T-helper 2 cell (primary cell): ENCODE data around the gene CDA.

Experiments used
- DNase-seq, 5 experiments: peaks; one replicate each; pipeline versions ENCODE4 v3.0.0 to v3.0.0-alpha.2; 2012 to 2022

Gene CDA

DNA sequence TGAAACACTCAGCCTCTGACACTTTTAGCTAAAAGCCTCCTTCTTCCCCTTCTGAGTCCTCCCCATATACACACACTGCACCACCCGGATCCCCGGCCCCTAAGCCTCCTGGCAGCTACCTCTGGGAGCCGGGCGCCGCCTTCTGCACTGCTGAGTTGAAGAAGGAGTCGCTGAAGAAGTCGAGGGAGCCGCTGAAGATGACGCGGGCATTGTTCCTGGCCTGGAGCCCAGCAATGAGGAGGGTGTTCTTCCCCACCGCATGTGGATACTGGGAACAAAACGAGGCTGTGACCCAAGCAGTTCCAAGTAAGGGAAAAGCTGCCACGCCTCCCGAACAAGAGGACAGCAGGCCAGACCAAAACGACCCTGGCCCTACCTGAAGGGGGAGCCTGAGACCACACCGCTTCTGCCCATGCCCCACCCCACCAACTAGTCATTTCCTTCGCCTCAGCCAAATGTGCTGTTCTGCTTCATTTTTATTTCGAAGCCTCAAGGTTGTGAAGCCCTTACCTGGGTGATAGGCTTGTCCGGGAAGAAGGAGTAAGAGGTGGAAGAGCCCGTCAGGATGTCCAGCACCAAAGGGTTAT, 65.3 kb downstream of the CDA start:
- DNase-seq, result no peak

DNA sequence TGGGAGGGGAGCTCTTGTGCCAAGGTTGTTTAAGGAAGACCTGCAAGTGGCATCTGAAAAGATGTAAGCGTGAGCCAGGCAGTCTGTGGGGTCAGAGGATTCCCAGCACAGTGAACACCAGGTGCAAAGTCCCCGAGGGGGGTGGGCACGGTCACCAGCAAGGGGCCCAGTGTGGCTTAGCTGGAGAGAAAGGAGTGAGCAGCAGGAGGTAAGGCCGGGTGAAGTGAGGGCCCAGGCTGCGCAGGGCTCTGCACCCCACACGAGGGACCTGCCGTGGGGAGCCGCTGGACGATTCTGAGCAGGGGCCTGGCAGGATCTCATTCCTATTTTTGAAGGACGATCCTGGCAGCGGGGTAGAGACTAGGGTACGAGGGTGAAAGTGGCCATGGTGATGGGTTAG, 68.1 kb downstream of the CDA start:
- DNase-seq, result no peak

DNA sequence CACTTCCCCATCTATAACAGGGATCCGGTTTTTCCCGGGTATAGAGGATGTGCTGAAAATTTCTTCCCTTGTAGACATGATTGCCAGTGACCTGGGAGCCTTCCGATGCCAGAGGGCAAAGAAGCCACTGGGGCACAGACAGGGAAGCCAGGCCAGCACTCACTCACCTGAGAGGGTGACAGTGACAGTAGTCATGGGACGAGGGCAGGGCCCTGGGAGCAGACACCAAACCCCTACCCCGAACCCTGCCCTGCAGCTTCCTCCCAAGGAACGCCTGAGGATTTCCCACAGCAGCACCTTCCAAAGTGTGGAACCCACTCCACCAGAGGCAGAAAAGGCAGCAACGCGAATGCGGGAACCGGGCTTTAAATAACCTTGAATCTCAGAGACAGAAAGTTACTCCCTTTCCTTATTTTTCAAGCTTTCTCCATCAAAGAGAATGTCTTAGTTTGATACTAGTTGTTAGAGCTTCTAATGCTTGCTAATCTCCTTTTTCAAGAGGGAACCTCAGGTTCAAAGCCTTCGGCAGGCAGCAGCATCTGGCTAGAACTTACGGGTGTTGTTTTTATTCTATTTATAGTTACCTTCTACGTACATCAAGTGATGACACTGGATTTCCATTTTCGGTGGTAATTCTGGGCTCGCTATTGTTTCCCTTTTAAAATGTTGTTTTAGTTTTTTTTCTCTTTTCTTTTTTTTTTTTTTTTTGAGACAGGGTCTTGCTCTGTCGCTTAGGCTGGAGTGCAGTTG, 69.4 kb downstream of the CDA start:
- DNase-seq, result peak in 1 of 5 experiments; percentile 10

DNA sequence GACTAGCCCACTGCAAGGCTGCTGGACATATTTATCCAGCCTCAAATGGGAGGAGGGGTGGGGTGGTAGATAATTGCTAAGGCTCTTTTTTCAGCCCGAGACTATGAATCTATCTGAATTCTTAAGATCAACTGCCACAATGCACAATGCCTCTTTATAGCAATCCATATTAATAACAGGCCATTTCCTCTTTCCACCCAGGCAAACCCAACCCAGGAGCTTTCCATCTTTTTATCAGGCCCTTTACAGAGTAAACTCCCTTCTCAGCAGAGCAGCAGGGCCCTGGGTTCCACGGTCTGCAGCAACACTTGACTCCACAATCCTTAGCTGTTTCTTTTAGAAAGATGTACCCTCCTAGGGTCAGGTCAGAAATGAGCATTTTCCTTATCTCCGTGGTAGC, 71.5 kb downstream of the CDA start:
- DNase-seq, result no peak

DNA sequence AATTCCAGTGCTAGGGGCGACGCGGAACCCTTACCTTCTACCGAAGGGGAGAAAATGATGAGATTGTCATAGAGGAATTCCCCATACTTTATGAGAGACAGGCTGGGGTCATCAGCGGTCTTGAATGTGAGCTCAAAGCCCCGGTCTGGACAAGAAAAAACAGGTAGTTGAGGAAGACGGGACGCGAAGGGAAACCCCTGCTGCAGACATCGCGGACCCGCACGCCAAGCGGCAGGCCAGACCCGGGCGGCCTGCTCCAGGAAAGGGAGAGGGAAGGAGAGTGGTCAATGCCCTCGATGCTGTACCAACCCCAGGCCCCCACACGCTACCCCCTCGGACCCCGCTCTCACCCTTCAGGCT, 71.9 kb downstream of the CDA start:
- peak in 2 of 5 experiments; percentile 23 to 27 for DNase-seq

DNA sequence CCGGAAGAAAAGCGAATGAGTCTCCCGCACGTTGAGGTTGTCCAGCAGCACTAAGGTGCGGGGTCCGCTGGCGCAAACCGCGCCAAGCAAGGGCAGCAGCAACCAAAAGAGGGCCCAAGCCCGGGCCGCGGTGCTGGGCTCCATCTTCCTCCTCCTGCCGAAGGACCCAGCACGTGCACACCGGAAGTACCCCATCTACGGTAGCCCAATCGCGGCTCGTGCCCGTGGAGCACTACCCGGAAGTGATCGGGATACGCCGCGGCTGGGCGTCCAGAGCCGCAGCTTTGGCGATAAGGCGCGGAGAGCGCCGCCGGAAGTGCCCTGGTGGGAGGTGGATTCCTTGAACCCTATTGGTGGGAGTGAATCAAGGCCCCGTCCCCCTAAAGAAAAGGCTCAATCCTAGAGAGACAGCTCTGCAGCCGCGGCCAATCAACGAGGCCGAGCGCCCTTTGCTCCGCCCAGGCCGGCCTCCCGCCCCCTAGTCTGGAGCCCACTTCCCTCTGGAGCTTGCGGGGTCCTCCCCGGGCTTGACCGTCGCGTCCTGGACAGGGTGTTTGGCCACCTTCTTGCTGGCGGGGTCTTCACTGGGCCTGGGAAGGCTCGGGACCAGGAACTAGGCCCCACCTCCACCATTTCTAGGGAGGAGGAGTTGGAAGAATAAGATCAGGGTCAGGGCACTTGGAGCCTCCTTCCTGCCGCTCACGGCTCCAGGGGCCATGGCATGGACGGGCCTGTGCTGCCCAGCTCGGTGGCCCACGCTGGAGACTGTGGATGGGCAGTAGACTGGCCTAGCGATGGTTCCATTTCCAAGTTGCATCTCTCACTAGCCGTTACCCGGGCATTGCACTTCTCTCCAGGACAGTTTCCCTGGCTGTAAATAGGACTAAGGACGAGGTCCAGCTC, 72.6 kb downstream of the CDA start, which contains the start of gene DDOST:
TSS of gene DDOST (minus strand) at position 163 of the 903 bp plus-strand sequence. CDS start at position 144, 19 bp downstream.
- DNase-seq, result peak; percentile 76 to 99 (median 93)

DNA sequence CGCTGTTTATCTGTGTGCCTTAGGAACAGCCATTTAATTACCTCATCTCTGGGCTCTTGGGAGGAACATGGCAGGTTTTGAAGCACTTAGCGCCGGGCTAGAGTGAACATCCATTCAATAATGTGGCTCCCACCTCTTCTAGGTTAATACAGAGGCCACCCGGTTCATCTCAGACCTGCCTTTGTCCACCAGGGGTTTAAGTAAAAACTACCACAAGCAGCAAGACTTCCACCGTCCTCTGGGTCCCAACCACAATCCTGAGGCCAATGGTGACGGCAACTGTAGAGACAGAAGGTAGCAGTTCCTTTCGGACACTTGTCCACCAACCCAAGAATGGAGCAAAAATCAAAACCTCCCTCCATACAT, 73.2 kb downstream of the CDA start:
- DNase-seq, result no peak

DNA sequence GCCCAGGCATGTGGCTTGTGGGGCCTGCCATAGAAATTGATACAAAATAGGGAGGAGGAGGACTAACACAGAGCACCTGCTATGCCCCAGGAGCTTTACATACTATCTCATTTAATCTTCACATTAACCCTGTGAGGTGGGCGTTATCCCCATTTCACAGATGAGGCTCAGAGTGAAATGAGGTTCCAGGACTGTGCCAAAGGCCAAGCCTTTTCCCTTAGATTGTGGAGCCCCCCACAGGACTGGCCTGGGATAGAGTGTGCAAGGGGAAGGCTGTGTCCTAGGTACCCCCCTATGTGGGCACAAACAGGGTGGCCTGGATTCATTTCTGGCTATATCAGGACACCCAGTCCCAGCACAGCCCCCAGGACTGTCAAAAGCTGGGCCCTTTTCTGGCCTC, 74.5 kb downstream of the CDA start:
- DNase-seq, result no peak

DNA sequence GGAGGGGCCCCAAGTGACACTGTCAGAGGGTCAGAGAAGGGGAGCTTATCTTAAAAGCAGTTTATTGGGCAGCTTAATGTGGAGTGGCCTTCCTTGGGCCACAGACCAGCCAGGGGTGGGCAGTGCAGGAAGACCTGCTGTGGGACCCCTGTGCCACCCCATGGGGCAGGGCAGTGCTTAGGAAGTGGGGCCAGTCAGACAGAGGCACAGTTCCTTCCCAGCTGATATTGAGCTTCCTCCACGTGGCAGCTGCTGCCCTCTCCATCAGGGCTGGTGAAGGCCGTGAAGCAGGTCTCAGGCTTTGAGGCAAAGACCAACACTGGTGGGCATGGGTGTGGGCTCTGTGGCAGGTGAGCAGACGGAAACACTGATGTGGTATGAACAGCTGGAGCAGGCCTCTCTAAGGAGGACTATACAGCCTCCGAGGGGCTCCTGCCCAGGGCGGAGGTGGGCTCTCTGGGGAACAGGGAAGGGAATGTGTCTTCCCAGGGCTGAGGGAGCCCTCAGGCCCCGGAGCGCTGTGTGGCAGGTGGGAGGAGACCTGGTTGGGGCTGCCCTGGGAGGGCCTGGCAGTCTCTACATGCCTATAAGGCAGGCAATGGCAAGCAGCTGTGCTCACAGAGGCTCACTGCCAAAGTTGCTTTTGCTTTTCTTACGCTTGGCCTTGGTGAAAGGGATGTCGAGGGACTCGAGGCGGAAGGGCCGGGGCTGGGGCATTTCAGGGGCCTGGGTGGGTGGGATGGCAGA, 75.2 kb downstream of the CDA start:
- no peak for DNase-seq

DNA sequence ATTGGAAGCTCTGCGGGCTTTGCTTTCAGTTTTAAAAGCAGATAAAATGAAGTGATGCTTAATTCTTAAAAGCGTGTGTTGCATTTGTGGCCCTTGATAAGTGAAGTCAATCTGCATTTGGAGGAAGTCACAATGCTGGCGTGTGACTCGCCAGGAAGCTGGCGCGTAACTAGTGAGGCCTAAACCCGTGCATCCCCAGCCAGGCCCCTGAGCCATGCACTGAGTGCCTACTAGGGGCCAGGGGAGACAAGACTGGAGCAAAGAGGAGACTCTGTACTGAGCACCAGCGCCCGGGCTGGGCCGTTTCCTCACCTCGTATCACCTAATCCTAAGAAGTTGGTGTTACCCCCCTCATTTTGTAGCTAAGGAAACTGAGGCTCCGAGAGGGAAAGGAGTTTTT, 76.8 kb downstream of the CDA start:
- DNase-seq, result no peak

DNA sequence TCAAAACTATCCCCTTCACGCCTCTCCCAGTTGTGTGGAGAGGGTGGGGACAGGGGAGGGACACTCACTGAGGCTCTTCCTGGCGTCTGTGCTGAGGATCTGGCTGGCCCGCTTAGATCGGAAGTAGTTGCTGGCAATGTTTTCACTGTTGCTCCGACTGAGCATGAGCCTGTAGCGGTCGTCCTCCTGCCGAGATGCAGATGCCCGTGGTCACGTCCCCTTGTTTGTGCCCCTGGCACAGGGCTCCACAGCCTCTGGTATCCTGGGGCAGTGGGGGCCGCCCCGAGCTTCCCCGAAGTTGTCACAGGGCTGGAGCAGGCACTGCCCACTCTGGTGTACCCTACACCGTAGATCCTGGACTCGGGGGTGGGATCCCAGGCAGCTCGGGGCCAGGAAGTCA, 77.2 kb downstream of the CDA start:
- DNase-seq, result no peak

DNA sequence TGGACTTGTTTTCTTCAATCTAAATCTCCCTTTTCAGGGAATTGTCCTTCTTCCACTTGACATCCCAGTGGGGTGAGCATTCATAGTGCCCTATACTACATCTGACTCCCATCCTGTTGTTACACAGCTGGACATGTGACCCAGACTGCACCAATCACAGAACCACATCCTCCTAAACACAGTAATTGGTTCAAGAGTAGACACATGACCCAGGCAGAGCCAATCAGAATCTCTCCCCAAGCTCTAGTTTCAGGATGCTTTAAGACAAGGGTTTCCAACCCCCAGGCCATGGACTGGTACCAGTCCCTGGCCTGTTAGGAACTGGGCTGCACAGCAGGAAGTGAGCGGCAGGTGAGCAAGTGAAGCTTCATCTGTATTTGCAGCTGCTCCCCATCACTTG, 77.9 kb downstream of the CDA start:
- DNase-seq, result peak in 1 of 5 experiments; percentile 55
